Activated CD4-positive, alpha-beta T cell treated with anti-CD3 and anti-CD28 coated beads for 48 hours (primary cell): ENCODE results near the gene TMEM158.

Experiments used
- DNase-seq: peaks from one replicate; pipeline ENCODE4 v3.0.0-alpha.2; 2020

Gene TMEM158

DNA sequence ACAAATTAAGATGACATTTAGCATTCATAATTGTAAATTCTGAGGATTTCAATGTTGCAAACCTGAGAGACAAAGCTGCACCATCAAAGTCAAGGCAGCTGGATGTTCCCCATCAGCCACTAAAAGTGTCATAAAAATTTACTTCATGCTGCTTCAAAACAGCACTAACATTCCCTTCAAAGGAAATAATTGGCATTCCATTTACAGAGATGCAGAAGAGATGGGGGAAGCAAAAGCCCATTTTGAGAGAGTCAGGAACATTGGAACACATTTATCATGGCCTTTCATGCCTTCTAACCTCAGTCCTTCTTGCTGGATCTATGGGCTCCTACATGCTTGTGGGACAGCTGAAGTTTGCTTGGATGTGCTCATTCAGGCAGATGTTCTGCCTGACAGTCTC is 6.4 kb upstream of the TMEM158 start:
- DNase-seq: no peak

DNA sequence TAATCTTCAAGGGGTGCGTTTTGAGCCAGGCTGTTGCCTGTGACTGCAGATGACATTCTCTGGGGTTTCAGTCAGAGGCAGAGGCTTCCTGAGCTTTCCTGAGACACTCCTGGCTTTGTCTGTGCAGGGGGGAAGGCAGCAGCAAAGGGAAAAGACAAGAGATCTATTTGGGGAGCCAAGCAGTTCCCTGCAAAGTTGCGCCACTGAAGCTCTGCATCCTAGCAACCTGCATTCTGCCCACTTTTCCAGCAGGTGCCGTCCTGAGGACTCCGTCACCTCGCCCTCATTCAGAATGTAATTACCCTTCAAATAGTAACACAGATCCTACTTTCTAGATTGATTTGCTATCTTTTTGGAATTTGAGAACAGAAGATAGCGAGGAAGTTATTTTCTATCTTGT is 1.9 kb upstream of the TMEM158 start:
- DNase-seq: no peak

GRCh38 chr3:45227071-45227820 is 1.2 kb upstream of the TMEM158 start:
- DNase-seq: no peak

GRCh38 chr3:45225465-45226205 is 452 bp downstream of the TMEM158 start:
- DNase-seq: peak; percentile 65

DNA sequence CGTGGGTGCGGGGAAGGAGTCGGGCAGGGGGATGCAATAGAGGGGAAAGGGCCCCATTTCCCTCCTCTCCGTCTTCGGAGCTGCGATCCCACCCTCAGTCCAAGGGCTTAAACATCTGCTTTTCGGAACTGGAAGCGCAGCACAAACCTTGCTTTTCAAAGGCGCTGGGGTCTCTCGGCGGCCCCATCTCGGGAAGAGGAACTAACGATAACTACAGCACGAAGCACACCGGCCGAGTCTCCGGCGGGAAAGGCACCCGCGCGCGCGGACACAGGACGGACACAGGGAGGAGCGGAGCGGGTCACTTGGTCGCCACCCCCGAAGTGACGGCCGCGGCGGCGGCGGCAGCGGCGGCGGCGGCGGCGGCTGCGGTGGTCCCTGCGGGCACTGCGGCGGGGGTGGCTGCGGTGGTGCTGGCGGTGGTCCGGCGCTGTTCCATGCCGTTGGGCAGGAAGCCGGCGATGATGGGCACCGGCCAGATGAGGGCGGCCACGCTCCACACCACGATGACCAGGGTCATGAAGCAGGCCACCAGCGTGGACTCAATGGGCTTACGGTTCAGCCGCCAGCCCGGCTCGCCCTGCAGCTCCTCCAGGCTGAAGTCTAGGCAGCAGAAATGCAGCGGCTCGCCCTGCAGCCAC is 1.1 kb downstream of the TMEM158 start:
- peak; percentile 48 for DNase-seq

- DNase-seq: peak; percentile 36
Measured at GRCh38 chr3:45223889-45224727, 2.0 kb downstream of the TMEM158 start.

DNA sequence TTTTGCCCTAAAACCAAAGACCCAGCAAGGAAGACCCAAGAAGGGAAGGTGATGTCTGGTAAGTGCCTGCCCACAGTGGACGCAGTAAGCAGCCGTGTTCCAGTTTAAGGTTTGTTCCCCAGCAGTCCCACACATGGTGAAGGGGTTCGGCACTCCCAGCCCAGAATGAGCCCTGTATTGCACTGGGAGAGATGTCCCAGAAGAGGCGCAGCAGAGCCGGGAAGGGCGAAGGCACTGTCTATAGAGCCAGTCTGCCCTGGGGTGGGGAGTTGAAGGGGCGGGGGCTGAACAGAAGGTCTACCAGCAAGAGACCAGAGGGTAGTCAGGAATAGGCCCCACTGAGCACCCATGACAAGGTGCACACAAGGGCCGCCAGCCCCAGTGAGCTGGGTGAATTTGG is 6.4 kb downstream of the TMEM158 start:
- DNase-seq: no peak

- DNase-seq: no peak
Measured at GRCh38 chr3:45218578-45219390, 7.3 kb downstream of the TMEM158 start.

DNA sequence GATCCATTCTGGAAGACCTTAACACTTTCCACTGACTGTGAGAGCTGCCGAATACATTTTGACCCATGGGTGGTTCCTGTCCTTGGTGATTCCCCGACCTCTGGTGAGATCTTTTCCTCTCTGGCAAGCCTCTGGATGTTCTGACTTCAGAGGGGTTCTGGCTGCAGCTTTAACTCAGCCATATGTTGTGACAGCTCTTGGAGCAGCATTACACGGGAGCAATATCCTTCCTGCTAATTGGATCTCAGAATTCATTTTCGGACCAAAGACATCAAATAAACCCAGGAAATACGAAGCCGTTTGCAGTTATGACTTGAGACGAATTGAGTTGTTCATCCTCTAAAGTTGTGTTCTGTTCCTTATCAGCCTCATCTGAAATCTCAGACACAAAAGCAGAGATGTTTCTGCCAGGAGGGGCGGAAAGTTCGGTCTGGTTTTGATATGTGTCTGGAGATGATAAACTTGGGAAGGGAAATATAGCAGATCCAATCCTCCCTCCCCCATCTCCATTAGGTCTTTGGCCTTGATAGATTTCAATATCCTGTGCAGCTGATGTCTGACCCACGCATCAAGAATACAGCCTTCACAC is 10.0 kb downstream of the TMEM158 start:
- DNase-seq: no peak

DNA sequence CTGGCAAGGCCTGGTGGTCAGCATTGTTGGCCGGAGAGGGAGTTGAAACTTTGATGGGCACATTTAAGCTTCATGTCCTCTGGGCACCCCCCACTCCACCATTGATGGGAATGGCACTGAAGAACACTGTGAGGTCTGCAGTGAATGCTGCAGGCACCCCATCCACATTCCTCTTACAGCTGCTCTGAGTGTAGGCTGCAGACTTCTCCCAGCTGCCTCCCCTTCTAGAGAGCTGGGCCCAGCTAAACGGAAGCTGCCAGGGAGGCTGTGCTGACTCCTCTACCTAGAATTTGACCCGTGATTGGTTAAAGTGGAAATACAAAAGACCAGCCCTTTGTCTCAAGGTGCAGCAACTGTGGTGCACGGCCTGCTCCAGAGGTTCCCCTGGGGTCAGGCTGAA is 10.6 kb downstream of the TMEM158 start:
- no peak for DNase-seq

DNA sequence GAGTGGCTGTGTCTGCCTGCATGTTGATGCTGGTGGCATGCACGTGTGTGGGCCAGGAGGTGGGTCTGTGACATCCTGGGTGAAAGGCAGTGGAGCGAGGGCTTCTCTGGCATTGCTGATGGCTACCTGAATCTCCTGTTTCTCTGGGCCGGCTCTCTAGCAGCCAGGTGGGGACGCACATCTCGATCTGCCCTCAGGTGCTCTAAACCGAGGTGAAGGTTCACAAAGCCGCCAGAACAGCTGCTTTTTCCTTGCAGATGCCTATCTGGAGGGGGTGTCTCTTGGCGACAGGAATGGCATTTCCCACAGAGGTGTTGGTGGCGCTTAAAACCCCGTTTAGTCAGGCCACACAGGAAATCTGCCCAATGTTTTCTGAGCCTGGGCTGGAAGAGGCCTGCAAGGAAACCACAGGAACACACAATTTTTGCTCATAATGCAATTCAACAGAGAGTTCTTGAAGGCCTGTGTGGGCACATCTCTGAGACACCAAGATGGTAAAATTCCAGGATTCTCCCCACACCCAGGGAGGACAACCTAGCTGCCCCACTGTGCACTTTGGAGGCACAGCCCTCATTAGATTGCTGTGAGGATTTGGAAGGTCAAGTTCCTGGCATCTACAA is 11.9 kb downstream of the TMEM158 start:
- no peak for DNase-seq

GRCh38 chr3:45212095-45212468 is 14.0 kb downstream of the TMEM158 start:
- no peak for DNase-seq

DNA sequence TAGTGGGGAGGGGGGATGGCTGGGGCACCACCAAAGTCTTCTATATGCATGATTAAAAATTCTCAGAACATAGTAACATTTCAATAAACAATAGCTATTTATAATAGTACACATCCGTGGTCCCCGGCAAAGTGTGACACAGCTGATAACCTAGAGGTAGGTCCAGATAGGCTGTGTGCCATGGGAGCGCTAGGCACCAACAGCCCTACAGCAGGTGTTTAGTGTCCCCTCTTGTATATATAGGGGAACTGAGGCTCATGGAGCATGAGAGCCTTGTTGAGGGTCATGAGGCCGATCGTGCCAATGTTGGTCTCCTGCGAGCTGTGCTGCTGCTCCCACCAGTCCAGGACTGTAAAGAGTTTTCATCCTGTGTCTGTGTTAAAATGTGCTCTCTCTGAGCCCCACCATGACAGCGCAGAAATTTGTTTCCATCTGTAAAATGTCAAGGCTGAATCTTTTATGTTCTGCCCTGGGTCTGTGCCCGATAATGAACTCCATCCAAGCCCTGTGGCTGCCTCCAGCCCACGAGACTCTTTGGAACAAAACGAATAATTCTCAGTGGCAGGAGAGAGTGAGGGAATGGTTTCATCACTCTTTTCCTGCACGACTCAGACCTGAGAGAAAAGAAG is 14.5 kb downstream of the TMEM158 start:
- no peak for DNase-seq

GRCh38 chr3:45210308-45211041 is 15.6 kb downstream of the TMEM158 start:
- peak; percentile 87 for DNase-seq

GRCh38 chr3:45209526-45209925 is 16.6 kb downstream of the TMEM158 start:
- no peak for DNase-seq

GRCh38 chr3:45208586-45208985 is 17.5 kb downstream of the TMEM158 start:
- DNase-seq: no peak

DNA sequence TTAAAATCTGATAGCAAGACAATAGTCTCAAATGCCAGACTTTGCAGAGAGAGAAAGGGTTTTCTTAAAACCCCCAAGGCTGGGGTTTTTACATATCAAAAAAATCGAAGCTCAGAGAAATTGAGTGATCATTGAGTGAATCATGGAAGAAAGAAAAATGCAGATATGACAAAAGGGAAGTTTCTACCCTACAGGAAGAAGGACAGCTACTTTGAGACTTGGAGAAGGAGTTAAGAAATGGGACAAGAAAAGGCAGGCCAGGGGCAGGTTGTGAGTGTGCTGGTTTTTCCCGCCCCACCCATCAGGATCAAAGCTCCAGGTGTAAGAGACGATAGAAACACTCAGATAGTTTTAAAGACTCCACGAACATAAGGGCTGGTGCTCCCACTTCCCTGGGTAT is 18.6 kb downstream of the TMEM158 start:
- DNase-seq: no peak

DNA sequence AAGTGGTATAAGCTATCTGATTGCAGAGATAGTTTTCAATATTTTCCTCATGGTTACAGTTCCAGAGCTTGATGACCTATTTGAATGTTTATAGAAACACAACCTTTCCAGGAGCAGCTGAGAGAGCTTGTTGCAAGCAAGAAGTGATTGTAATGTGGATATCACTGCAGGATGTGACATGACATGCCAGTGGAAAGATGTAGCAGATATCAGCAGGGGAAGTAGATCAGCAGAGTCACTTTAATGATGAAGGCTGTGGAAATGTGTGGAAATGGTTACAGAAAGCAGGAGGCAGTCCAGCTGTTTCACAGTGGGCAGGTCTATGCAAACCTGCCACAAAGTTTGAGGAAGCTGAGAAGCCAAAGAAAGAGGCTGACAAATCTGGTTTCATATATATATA is 21.0 kb downstream of the TMEM158 start:
- DNase-seq: no peak

DNA sequence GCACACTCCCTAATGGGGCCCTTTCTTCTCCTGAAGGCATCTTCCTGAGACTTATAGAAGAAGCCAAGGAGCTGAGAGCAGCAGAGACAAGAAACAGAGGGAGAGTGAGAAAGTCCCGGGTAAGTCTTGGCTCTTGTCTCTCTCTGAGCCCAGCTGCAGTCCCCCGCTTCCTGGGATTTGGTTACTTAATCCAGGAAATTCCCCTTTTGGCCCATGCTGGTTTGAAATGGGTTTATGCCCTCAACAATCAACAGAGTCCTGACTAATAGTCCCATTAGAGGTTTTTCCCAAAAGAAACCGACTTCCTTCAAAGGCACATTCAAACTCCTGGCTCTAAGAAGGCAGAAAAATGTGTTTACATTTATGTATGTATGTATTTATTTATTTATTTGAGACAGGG is 22.0 kb downstream of the TMEM158 start:
- no peak for DNase-seq
